Muscle layer of duodenum (tissue), 2 donors: ENCODE results near the gene MFAP3.
"Not testable (repeated sequence)": the region's sequence is repeated elsewhere in the genome, so short reads cannot be mapped to it uniquely, and the experiment has no call there.

Source experiments
- H3K27ac ChIP-seq: one replicate; pipeline ENCODE4 v1.7.0; 2013; ENCODE audit warnings: mild to moderate bottlenecking, low read length
- H3K27me3 ChIP-seq: one replicate; pipeline ENCODE4 v1.7.0; 2013; ENCODE audit warnings: low read depth, mild to moderate bottlenecking, control low read depth, low read length
- H3K36me3 ChIP-seq, 2 donors: one replicate each; pipeline ENCODE4 v1.7.0; 2013; ENCODE audit warnings: low read length in 2 of 2, control low read depth in 1 of 2, mild to moderate bottlenecking in 1 of 2; ENCODE audit not compliant: insufficient read depth in 2 of 2, control insufficient read depth in 1 of 2
- H3K4me1 ChIP-seq, 2 donors: one replicate each; pipeline ENCODE4 v1.7.0; 2013; ENCODE audit warnings: low read length in 2 of 2, mild to moderate bottlenecking in 2 of 2, control low read depth in 1 of 2, moderate library complexity in 1 of 2; ENCODE audit not compliant: insufficient read depth in 2 of 2, control insufficient read depth in 1 of 2
- H3K4me3 ChIP-seq, 2 donors: one replicate each; pipeline ENCODE4 v1.7.0; 2013; ENCODE audit warnings: low read length in 2 of 2, low read depth in 1 of 2, mild to moderate bottlenecking in 1 of 2
- H3K9me3 ChIP-seq, 2 donors: one replicate each; pipeline ENCODE4 v1.7.0; 2013; ENCODE audit warnings: low read length in 2 of 2, control low read depth in 1 of 2, mild to moderate bottlenecking in 1 of 2; ENCODE audit not compliant: control insufficient read depth in 1 of 2
- donor health status: healthy.

MFAP3 gene

DNA sequence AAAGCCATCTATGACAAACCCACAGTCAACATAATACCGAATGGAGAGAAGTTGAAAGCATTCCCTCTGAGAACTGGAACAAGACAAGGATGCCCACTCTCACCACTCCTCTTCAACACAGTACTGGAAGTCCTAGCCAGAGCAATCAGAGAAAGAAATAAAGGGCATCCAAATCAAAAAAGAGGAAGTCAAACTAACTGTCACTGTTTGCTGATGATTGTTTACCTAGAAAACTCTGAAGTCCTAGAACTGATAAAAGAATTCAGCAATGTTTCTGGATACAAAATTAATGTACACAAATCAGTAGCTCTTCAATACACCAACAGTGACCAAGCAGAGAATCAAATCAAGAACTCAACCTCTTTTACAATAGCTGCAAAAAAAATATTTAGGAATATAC lies 19.8 kb upstream of the MFAP3 start:
- H3K4me3 ChIP-seq, H3K27me3 ChIP-seq, H3K27ac ChIP-seq, H3K9me3 ChIP-seq, H3K4me1 ChIP-seq: not testable (repeated sequence)
- peaks cover 0 to 18% of the 10 kb centered on the region in 2 donors for H3K36me3 ChIP-seq

DNA sequence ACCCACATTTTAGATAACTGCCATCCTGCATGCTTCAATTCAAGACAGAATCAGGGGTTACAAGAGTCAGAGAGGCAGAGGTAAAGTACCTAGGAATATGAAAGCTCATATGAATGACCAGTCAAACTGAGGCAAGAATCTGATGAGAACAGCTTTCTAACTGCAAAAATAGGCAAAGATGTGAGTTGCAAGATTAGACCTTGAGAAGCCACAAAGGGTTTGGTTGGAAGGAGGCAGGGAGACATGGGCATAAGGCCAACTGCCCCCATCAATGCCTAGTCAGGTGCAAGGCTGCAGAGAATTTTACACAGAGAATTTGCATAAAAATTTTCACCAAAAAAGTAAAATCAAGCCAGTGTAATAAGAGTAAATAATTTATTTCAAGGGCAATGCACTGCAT lies 12.8 kb upstream of the MFAP3 start:
- Histone ChIP-seq H3K27me3 (no peaks in the 10 kb centered on the region), H3K4me1 (no peaks in the 10 kb centered on the region), H3K4me3 (no peak overlapping the region), H3K36me3 (peaks cover 24 to 37% of the 10 kb centered on the region in 2 donors), H3K9me3 (no peaks in the 10 kb centered on the region), H3K27ac (no peak overlapping the region)

DNA sequence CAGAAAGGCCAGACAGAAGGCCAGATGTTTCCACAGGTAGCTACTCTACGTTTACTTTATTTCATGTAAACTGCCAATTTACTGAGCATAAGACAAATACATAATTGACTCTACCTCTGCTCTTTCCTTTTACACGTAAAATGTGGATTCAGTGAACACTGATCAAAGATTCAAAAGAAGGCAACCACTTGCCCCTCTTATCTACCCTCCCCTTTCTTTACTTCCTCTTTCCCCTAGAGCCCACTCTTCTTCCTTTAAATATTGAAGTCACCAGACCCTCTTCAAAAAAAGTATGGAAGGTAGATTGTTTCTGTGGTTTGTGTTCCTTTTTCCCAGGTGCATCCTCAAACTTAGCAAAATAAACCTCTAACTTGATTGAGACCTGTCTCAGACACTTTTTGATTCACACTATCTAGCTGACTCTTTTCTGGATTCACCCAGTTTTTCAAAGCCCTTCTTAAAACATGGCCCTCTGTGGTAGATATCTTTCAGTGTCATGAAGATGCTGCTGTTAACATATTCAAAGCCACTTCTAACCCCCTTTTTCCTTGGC lies 6.8 kb upstream of the MFAP3 start:
- Histone ChIP-seq H3K36me3 (peaks cover 14 to 29% of the 10 kb centered on the region in 2 donors), H3K4me1 (peaks cover 0 to 3% of the 10 kb centered on the region in 2 donors), H3K9me3 (no peaks in the 10 kb centered on the region), H3K4me3 (no peak overlapping the region), H3K27ac (no peak overlapping the region), H3K27me3 (no peaks in the 10 kb centered on the region)

DNA sequence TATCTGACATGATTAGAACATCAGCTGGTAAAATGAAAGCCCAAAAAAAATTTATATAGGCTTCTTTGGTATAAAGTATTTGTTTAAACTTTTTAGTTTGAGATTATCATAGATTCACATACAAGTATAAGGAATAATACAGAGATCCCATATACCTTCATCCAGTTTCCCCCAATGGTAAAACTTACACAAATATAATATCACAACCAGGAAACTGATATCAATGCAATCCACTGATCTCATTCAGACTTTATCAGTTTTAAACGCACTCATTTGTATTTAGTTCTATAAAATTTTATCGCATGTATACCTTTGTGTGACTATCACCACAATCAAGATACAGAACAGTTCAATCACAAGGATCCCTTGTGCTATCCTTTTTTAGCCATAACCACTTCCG lies 3.8 kb upstream of the MFAP3 start:
- Histone ChIP-seq H3K27me3 (no peaks in the 10 kb centered on the region), H3K4me1 (peaks cover 11 to 19% of the 10 kb centered on the region in 2 donors), H3K4me3 (no peak overlapping the region), H3K27ac (no peak overlapping the region), H3K9me3 (no peaks in the 10 kb centered on the region), H3K36me3 (peaks cover 3 to 10% of the 10 kb centered on the region in 2 donors)

DNA sequence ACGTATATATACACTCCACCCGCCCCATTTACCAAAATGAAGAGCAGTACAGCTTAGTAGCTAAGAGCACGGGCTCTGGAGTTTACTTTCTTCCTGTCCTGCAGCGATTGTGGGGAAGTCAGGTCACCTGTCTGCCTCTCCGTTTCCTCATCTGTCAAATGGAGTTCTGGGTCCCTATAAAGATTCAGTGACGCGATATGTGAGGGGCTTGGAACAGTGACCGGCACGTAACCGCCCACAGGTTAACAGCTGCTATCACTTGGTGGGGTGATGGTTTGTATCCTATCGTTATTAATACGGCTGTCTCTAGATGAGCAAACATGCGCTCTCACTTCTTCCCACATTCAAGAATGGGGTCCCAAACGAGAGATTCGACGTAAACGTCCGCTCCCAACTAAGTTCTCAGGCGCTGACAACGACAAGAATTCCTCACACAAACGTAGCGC lies 483 bp upstream of the MFAP3 start:
- peak overlapping the region; percentile 91 to 94 for H3K4me3 ChIP-seq
- peak overlapping the region; percentile 92 for H3K27ac ChIP-seq
- peaks cover 17 to 22% of the 10 kb centered on the region in 2 donors for H3K4me1 ChIP-seq
- no peaks in the 10 kb centered on the region for H3K36me3 ChIP-seq
- no peaks in the 10 kb centered on the region for H3K27me3 ChIP-seq
- H3K9me3 ChIP-seq: no peaks in the 10 kb centered on the region

DNA sequence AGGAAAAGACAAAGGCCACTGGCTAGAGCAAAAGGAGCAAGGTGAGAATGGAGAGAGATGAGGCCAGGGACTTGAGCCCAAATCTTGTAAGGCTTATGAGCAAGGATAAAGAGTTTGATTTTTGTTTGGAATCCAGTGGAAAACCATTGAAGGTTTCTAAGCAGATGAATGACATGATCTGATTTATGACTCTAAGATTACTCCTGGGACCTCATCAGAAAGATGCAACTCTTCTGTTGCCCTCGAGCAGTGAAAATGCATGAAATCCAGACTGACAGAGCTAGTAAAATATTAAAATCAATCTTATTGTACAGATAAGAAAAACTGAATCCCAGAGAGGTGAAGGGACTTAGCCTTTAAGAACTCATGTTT lies 677 bp downstream of the MFAP3 start:
- Histone ChIP-seq H3K27me3 (no peaks in the 10 kb centered on the region), H3K36me3 (no peaks in the 10 kb centered on the region), H3K4me1 (peaks cover 20 to 22% of the 10 kb centered on the region in 2 donors), H3K9me3 (no peaks in the 10 kb centered on the region), H3K27ac (peak overlapping the region; percentile 92), H3K4me3 (peak overlapping the region; percentile 91 to 94)

DNA sequence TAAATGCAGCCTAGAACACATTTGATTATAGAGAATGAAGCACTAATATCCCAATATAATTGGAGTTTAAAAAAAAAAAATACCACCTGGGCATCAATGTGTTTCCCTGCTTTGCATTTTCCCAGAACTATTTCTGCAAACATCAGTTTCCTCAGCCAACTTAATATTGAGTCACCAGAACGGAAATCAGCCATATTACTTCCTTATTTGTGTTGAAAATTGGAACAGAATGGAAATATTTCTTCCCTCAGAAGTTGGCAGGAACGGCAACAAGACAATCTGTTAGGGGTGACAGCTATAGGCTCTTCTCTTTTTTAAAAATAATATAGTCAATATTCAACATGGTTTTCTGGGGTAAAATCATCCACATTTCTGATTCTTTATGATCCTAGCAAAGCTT lies 4.0 kb downstream of the MFAP3 start:
- no peak overlapping the region for H3K4me3 ChIP-seq
- H3K4me1 ChIP-seq: peaks cover 12 to 21% of the 10 kb centered on the region in 2 donors
- no peak overlapping the region for H3K27ac ChIP-seq
- H3K36me3 ChIP-seq: no peaks in the 10 kb centered on the region
- no peaks in the 10 kb centered on the region for H3K9me3 ChIP-seq
- H3K27me3 ChIP-seq: no peaks in the 10 kb centered on the region

DNA sequence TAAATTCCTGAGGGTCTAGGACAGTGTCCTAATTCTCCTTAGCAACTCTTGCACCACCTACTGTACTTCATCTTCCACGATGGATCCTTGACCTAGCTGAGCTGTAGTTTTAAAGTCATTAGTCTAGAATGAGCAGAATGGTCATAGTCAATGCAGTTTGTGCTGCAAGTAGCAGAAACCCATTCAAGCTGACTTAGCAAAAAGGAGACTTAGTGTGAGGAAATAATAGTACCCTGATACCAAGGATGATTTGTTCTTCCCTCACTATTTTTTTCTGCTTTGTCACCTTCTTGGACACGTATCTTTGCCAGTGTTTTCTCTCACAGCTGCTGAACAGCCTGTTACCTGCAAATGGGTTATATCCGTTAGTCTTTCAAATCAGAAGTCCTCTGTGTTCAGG lies 5.3 kb downstream of the MFAP3 start:
- Histone ChIP-seq H3K9me3 (no peaks in the 10 kb centered on the region), H3K27me3 (no peaks in the 10 kb centered on the region), H3K4me1 (peaks cover 13 to 21% of the 10 kb centered on the region in 2 donors), H3K36me3 (no peaks in the 10 kb centered on the region), H3K4me3 (no peak overlapping the region), H3K27ac (no peak overlapping the region)

DNA sequence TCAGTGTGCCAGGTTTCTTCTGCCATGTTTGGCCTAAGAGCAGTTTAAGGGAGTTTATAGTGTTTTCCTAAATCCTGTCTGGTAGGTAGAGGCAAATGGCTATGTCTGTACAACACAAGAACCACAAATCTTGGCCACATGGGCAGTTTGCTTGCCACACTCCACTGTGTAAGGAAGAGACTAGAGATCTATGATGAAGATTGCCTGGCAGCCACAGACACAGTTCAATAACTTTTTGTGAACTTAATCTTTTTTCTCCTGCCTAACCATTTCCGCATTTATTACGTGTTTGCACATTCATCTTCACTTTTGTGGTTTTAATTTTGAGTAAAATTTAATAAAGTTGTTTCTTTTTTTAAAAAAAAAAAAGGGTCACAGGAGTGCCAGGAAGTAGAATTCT lies 5.8 kb downstream of the MFAP3 start:
- Histone ChIP-seq H3K9me3 (no peaks in the 10 kb centered on the region), H3K27ac (no peak overlapping the region)

DNA sequence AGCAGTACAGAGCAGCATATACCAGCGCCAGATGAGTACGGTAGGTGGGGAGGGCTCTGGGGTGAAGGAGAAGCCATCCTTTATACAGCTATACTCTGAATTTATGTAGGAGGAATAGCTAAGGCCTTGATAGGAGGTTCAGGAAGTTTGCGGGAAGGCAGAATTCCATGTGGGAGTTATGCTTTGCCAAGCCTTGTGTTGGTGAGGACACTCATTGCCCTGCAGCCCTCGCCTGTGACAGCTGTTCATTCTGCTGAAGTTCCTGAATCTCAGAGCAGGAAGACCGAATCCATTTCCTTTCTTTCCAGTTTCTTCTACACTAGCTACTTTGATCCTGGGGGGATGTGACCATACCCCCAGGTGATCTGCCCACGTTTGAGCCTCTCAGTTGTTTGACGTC lies 7.7 kb downstream of the MFAP3 start:
- no peaks in the 10 kb centered on the region for H3K9me3 ChIP-seq
- no peak overlapping the region for H3K4me3 ChIP-seq
- H3K27ac ChIP-seq: no peak overlapping the region
- H3K4me1 ChIP-seq: peaks cover 4 to 15% of the 10 kb centered on the region in 2 donors
- H3K36me3 ChIP-seq: peaks cover 0 to 7% of the 10 kb centered on the region in 2 donors
- no peaks in the 10 kb centered on the region for H3K27me3 ChIP-seq

More for the DNA sequence above, 5.8 kb downstream of the MFAP3 start:
- Histone ChIP-seq H3K4me1 (peaks cover 10 to 18% of the 10 kb centered on the region in 2 donors), H3K4me3 (no peak overlapping the region), H3K27me3 (no peaks in the 10 kb centered on the region), H3K36me3 (no peaks in the 10 kb centered on the region)

DNA sequence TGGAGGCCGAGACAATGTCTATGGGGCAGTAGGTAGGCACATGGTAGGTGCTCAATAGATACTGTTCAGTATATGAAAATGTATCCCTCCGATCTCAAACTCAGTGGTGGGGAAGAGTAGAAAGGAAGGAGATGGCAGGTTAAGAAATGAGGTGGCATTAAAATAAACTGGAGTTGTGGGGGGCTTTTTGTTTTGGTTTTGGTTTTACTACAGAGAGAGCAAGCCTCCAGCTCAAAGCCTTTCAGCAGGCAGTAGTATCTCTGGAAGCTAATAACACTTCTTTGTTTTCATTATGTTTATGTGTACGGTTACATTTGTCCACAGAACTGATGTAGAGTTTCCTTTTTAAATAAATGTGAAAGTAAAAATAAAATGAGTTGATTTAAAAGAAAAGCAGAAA lies 8.6 kb downstream of the MFAP3 start:
- H3K9me3 ChIP-seq: no peaks in the 10 kb centered on the region
- peaks cover 0 to 7% of the 10 kb centered on the region in 2 donors for H3K36me3 ChIP-seq
- H3K4me1 ChIP-seq: peaks cover 4 to 11% of the 10 kb centered on the region in 2 donors
- H3K27me3 ChIP-seq: no peaks in the 10 kb centered on the region
- H3K4me3 ChIP-seq: no peak overlapping the region
- no peak overlapping the region for H3K27ac ChIP-seq

DNA sequence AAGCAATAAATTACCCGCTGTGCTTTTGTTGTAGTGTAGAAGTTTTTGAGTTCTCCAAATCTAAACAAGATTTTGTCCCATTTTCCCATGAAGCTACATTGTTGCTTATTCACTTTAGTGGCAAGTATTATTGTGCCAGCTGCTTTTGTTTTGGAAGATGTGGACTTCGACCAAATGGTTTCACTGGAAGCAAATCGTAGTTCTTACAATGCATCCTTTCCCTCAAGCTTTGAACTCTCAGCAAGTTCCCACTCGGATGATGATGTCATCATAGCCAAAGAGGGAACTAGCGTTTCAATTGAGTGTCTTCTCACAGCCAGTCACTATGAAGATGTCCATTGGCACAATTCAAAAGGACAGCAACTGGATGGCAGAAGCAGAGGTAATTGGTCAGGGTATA lies 10.9 kb downstream of the MFAP3 start:
- no peak overlapping the region for H3K27ac ChIP-seq
- no peak overlapping the region for H3K4me3 ChIP-seq
- no peaks in the 10 kb centered on the region for H3K27me3 ChIP-seq
- H3K36me3 ChIP-seq: peaks cover 7 to 16% of the 10 kb centered on the region in 2 donors
- peaks cover 4 to 6% of the 10 kb centered on the region in 2 donors for H3K4me1 ChIP-seq
- no peaks in the 10 kb centered on the region for H3K9me3 ChIP-seq
